Left colon (tissue), 2 donors: ENCODE data around the gene ZNF132. TPM values are rescaled to one million over a fixed set of nuclear protein-coding genes. Genes with fewer than 3 reads are reported as not detected.
"Not testable (repeated sequence)": the region's sequence is repeated elsewhere in the genome, so short reads cannot be mapped to it uniquely, and the experiment has no call there.

Source experiments
- ATAC-seq: fragments of 200-7000 bp; cut with Tn5 transposase; one replicate; pipeline ENCODE4 v1.9.1; 2020; ENCODE audit warnings: mild to moderate bottlenecking, moderate library complexity
- DNase-seq, 2 donors: peaks; one replicate each; pipeline ENCODE4 v3.0.0-alpha.2; 2020
- intact Hi-C, 2 donors: fragments of 100-400 bp; cut with DNase I in 1 of 2; cut with micrococcal nuclease in 1 of 2; formaldehyde crosslinking; loops; one replicate each; pipeline versions ENCODE4 v1.11.2 to v1.14.0; 2022; cut with DNase I, micrococcal nuclease
- total RNA-seq, 2 donors: library from RNA; stranded (reverse); fragmentation: NEBNext Ultra II Directional; extraction: Animal tissue kit (Norgen Biotek cat#: 25700); gene quantifications; one replicate each; pipeline ENCODE4 v1.2.1, GENCODE V29; 2021
- donor health status: DM: no; HTN: no; CAD: no.
- donor health status: DM: yes; HTN: yes; CAD: no.

The ZNF132 gene
- total RNA-seq, 2 donors from 2014 or later: 3.0 to 4.6 TPM

GRCh38 chr19:58469241-58470013, 29.5 kb upstream of the ZNF132 start:
- intact Hi-C loops: no loop called here
- DNase-seq (no peak), ATAC-seq (no peak)

GRCh38 chr19:58468216-58468839, 28.4 kb upstream of the ZNF132 start:
- ATAC-seq (no peak), DNase-seq (no peak)
- intact Hi-C loops: no loop called here

- intact Hi-C loops: no loop called here
- ATAC-seq (peak; percentile 98), DNase-seq (peak; percentile 97 to 100)
Observed at GRCh38 chr19:58466760-58467589, 27.0 kb upstream of the ZNF132 start, which contains the start of gene ZNF324. TSS of gene ZNF324 (plus strand) at chr19:58467080. CDS start at chr19:58469186, 2,106 bp downstream.

- ATAC-seq (peak; percentile 44), DNase-seq (no peak)
- intact Hi-C loops: no loop called here
Observed at GRCh38 chr19:58466089-58466759, 26.3 kb upstream of the ZNF132 start.

GRCh38 chr19:58460039-58460438, 20.1 kb upstream of the ZNF132 start:
- DNase-seq: no peak
- no peak for ATAC-seq
- intact Hi-C loops: no loop called here

- DNase-seq (no peak), ATAC-seq (no peak)
- intact Hi-C loops: no loop called here
Observed at GRCh38 chr19:58456111-58456510, 16.2 kb upstream of the ZNF132 start.

GRCh38 chr19:58455306-58455705, 15.4 kb upstream of the ZNF132 start:
- intact Hi-C loops: no loop called here
- no peak for ATAC-seq
- no peak for DNase-seq

GRCh38 chr19:58453743-58454142, 13.8 kb upstream of the ZNF132 start:
- intact Hi-C loops: no loop called here
- ATAC-seq (no peak), DNase-seq (no peak)

GRCh38 chr19:58451358-58452101, 11.6 kb upstream of the ZNF132 start, which contains the start of gene ZNF324B:
TSS of gene ZNF324B (plus strand) at chr19:58451622. CDS start at chr19:58453702, 2,080 bp downstream.
- intact Hi-C loops: no loop called here
- ATAC-seq: peak; percentile 99
- DNase-seq: peak; percentile 97

GRCh38 chr19:58450856-58451357, 11.0 kb upstream of the ZNF132 start:
- intact Hi-C loops: no loop called here
- peak; percentile 46 for ATAC-seq
- DNase-seq: peak in 1 of 2 donors; percentile 47

- ATAC-seq, intact Hi-C loops, DNase-seq: not testable (repeated sequence)
Observed at GRCh38 chr19:58449980-58450379, 10.0 kb upstream of the ZNF132 start.

- intact Hi-C loops, DNase-seq, ATAC-seq: not testable (repeated sequence)
Observed at GRCh38 chr19:58448860-58449259, 8.9 kb upstream of the ZNF132 start.

- ATAC-seq, intact Hi-C loops, DNase-seq: not testable (repeated sequence)
Observed at GRCh38 chr19:58442986-58443385, 3.0 kb upstream of the ZNF132 start.

GRCh38 chr19:58440556-58440955, 603 bp upstream of the ZNF132 start:
- intact Hi-C loops: no loop called here
- no peak for ATAC-seq
- DNase-seq: no peak

- DNase-seq: no peak
- no peak for ATAC-seq
- intact Hi-C loops: no loop called here
Observed at GRCh38 chr19:58434217-58434616, 5.7 kb downstream of the ZNF132 start.

- intact Hi-C loops: no loop called here
- ATAC-seq: no peak
- no peak for DNase-seq
Observed at GRCh38 chr19:58429745-58430144, 10.2 kb downstream of the ZNF132 start.

GRCh38 chr19:58428617-58429016, 11.3 kb downstream of the ZNF132 start:
- ATAC-seq: no peak
- DNase-seq: no peak
- intact Hi-C loops: no loop called here

- ATAC-seq (no peak), DNase-seq (no peak)
- intact Hi-C loops: no loop called here
Observed at GRCh38 chr19:58417071-58417470, 22.9 kb downstream of the ZNF132 start.
